SIG-M5 treated with dmso at 0.1 percent for 504 hours (cell line): ENCODE results near the gene KDM6B.
A peak's percentile ranks its signal among the peaks of the same experiment; 100 is the strongest.

Source experiments
- DNase-seq: peaks from one replicate; lab custom pipeline; 2025; ENCODE audit not compliant: unreplicated experiment; lab: John Stamatoyannopoulos, UW

Gene KDM6B

GRCh38 chr17:7840441-7840840, 6.4 kb downstream of the KDM6B start:
- DNase-seq, result no peak

- no peak for DNase-seq
These were observed 6.9 kb downstream of the KDM6B start for GRCh38 chr17:7840875-7841274.

DNA sequence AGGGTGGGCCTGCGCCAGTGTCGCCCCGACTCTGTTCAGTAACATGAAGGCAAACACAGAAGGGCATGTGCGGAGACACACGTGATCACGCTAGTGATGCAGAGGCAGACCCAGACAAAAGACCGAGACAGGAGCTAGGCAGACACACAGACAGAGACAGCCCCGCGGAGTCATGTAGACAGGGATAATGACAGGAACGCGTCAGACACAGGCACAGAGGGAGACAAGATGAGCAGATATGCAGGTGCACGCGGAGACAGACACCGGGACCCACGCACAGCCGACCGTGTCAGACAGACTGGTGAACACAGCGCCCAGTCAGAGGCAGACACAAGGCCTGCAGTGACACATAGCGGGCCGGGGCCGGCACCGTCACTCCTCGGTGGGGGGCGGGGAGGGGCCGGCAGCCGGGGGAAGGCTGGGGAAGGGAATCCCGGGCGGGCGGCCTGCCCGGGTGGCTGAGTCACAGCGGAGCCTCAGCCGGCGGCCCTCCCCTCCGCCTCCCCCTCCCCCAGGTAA, 7.4 kb downstream of the KDM6B start:
- DNase-seq, result peak; percentile 70

- peak; percentile 70 for DNase-seq
These were observed 7.9 kb downstream of the KDM6B start for GRCh38 chr17:7841915-7842379.

- peak; percentile 83 for DNase-seq
These were observed 8.6 kb downstream of the KDM6B start for GRCh38 chr17:7842380-7843256.

- no peak for DNase-seq
These were observed 9.2 kb downstream of the KDM6B start for GRCh38 chr17:7843257-7843535.

GRCh38 chr17:7843536-7844291, 9.7 kb downstream of the KDM6B start:
- peak; percentile 90 for DNase-seq

DNA sequence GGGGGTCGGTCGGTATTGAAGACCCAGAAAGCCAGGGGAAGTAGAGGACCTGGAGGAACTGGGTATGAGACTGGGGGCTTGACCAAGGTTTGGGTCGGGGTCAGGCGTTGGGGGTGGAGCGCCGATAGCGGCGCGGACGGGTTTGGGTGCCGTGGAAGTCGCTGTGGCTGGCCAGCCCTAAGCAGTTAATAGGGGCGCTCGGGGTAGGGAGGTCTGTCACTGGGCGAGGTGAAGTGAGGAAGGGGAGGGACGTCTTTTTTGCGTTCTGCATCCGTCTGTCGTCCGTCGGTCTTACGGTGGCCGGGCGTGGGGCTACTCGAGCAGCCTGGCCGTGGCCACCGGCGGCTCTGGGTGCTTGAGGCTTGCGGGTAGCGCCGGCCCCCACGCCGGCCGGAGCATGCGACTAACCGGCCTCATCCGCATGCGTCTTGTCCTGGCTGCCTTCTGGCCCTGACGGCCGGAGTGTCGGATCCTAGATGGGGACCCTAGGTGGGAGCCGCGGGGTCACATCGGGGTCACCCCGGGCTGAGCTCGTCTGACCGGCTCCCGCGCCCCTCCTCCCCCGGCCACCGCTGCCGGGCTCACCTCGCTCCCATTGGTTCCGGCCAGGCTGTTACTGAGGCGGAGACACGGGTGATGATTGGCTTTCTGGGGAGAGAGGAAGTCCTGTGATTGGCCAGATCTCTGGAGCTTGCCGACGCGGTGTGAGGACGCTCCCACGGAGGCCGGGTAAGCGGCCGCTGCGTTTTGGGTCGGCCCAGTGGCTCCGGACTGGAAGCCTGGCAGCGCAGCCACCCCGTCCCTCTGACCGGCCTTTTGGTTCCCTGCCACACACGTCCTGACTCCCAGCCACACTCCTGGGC, 10.5 kb downstream of the KDM6B start:
- peak; percentile 94 for DNase-seq

- no peak for DNase-seq
These were observed 11.5 kb downstream of the KDM6B start for GRCh38 chr17:7845359-7846062.

- DNase-seq, result no peak
These were observed 12.2 kb downstream of the KDM6B start for GRCh38 chr17:7846063-7846735.

- DNase-seq, result no peak
These were observed 13.0 kb downstream of the KDM6B start for GRCh38 chr17:7846765-7847661.

DNA sequence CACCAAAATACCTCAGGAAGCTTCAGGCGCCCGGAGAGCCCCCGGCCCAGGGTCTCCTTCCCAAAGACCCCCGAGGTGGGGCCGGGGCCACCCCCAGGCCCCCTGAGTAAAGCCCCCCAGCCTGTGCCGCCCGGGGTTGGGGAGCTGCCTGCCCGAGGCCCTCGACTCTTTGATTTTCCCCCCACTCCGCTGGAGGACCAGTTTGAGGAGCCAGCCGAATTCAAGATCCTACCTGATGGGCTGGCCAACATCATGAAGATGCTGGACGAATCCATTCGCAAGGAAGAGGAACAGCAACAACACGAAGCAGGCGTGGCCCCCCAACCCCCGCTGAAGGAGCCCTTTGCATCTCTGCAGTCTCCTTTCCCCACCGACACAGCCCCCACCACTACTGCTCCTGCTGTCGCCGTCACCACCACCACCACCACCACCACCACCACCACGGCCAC, 14.1 kb downstream of the KDM6B start:
- no peak for DNase-seq

DNA sequence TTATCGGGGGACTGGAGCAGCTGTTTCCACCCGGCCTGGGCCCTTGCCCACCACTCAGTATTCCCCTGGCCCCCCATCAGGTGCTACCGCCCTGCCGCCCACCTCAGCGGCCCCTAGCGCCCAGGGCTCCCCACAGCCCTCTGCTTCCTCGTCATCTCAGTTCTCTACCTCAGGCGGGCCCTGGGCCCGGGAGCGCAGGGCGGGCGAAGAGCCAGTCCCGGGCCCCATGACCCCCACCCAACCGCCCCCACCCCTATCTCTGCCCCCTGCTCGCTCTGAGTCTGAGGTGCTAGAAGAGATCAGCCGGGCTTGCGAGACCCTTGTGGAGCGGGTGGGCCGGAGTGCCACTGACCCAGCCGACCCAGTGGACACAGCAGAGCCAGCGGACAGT, 14.7 kb downstream of the KDM6B start:
- no peak for DNase-seq

- DNase-seq, result no peak
These were observed 15.2 kb downstream of the KDM6B start for GRCh38 chr17:7849130-7849750.

GRCh38 chr17:7849751-7850504, 15.9 kb downstream of the KDM6B start:
- no peak for DNase-seq

DNA sequence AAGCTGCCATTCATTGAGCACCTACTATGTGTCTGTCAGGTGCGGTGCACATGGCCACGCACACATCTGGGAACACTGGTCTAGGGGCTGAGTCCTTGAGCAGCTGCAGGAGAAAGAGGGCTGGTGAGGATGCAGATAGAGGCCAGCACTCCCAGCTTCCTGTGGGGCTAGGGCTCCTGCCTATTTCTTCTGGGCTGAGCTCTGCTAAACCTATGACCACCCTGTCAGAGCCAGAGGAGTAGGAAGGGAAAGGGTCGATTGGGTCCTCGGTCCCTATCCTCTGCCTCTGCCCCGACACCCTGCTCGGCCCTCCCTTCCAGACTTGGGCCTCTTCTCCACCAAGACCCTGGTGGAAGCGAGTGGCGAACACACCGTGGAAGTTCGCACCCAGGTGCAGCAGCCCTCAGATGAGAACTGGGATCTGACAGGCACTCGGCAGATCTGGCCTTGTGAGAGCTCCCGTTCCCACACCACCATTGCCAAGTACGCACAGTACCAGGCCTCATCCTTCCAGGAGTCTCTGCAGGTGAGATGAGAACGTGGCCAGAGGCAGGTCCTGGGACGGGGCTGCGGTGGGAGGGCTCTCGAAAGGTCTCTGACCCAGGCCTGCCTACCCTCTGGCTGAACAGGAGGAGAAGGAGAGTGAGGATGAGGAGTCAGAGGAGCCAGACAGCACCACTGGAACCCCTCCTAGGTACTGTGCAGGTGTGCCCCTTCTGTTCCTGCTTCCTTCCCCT, 16.9 kb downstream of the KDM6B start:
- DNase-seq, result no peak
